GM21528 (cell line): Measurements from ENCODE around the gene G6PD.
A peak's percentile ranks its signal among the peaks of the same experiment; 100 is the strongest.
"Not testable (repeated sequence)": the region's sequence is repeated elsewhere in the genome, so short reads cannot be mapped to it uniquely, and the experiment has no call there.

Experiments used
- ATAC-seq: cut with Tn5 transposase; IDR thresholded peaks from one replicate; pipeline ENCODE4 v1.9.1; 2021; ENCODE audit warnings: mild to moderate bottlenecking, moderate library complexity; ENCODE audit not compliant: unreplicated experiment, low FRiP score

G6PD gene

DNA sequence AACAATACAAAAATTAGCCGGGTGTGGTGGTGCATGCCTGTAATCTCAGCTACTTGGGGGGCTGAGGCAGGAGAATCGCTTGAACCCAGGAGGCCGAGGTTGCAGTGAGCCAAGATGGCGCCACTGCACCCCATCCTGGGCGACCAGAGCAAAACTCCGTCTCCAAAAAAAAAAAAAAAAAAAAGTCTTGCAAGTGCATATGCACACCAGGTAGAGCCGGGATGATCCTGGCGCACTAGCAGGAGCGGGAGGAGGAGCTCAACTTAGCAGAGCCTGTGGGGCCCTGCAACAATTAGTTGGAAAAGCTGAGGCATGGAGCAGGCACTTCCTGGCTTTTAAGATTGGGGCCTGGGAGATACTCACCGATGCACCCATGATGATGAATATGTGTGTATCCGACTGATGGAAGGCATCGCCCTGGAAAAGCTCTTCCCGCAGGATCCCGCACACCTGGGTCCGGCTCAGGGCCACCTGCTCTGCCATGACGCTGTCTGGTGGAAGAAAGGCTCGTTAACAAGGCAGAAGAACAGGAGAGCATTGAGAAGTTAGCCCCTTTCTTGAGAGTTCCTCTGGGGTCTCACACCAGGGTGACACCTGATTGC, 872 bp downstream of the G6PD start:
- no peak for ATAC-seq

DNA sequence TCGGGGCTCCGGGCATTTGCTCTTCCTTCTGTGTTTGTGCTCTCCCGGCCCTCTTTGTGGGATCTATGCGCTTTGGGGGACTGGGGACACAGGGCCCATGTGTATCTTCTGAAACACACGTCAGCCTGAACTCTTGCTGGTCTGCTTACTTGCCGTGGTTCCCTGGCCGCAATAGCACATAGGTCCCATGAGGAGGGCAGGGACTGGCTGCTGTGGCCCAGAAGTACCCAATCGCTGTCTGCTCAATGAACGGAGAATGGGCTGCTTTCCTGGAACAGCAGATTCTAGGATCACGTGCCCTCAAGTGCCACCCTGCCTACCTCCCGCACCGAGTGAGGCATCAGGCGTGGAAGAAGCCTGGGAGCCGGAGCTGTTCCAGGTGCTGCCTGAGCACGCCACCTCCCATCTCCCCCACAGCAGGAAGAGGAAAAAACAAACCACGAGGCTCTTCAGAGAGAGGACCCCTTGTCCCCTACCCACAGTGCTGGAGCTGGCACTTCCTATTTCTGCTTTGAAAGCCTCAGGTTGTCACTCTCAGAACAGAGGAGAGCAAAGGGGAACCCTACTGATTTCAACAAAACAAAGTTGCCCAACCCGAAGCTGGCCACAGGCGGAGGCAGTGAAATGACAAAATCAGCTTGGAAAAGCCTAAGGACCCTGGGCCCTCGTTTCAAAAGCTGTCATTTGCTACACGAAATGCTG, 3.8 kb downstream of the G6PD start:
- ATAC-seq = no peak

DNA sequence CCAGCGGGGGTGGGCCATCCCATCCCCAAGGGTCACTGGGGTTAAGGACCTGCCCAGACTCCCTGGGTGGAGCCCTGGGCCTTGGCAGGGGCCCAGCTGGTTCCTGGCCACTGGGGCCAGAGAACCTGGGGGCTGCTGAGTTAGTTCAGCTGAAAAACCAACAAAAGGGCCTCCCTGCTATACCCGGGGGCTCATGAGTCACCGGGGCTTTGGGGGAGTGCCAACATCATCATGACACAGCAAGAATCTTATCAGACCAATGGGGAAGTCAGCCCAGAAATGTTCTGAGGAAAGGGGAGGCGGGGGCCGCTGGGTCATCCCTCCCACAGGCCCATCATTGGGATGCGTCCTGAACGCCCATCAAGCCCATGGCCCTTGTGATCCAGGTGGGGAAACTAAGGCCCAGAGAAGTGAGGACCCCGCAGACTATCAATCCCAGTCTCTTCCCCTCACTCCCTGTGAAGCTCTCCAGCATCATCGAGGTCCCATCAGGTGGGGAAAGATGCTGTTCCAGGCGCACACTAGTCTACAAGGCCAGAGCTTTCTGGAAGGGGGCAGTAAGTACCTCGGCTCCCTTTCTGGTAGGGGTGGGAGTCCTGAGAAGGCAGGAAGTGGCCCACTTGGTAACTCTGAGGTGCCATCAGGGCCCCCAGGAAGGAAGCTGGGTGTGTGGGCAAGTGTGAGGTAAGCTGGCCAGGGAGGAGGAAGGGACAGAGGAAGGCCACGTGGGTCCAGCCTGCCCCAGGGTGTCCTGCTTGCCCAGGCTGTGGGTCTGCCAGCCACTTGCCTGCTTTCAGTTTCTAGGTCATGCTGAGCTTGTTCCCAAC, 4.5 kb downstream of the G6PD start:
- ATAC-seq = no peak

GRCh38 chrX:154541589-154541895, 5.1 kb downstream of the G6PD start:
- ATAC-seq = no peak

DNA sequence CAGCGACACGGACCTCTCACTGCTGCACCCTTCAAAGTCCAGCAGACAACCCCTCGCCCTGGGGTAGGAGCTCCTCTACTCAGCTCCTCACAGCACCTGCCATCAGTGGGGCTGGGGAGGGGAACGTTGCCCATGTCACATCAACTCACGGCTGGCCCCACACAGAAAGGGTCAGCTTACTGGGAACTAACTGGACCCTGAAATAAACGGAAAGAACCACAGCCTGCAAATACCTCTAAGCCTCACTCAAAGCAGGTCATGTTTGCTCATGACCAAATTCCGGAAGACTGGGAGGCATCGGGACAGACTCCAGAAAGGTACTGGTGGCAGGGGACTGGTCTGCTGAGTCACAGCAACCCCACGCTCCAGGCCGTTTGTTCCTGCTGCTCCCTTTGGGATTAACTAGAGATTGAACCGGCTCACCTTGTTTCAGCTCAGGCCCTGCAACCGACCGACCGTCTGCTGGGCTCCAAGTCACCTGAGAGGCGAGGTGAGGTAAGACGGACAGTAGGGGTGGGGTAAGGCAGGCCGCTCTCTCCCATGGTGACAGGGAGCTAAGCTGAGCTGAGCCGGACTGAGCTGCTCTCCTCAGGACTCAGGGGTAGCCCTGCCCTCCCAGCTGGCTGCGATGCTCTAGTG, 5.6 kb downstream of the G6PD start:
- ATAC-seq = no peak

DNA sequence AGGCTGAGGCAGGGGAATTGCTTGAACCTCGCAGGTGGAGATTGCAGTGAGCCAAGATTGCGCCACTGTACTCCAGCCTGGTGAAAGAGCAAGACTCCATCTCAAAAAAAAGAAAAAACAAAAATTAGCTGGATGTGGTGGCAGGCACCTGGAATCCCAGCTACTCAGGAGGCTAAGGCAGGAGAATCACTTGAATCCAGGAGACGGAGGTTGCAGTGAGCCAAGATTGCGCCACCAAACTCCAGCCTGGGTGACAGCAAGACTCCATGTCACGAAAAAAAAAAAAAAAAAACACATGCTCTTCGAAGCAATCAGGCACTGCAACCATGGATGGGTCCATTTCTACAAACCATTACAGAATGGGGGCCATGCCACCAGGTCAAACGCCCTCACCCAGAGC, 6.3 kb downstream of the G6PD start:
- ATAC-seq = not testable (repeated sequence)

DNA sequence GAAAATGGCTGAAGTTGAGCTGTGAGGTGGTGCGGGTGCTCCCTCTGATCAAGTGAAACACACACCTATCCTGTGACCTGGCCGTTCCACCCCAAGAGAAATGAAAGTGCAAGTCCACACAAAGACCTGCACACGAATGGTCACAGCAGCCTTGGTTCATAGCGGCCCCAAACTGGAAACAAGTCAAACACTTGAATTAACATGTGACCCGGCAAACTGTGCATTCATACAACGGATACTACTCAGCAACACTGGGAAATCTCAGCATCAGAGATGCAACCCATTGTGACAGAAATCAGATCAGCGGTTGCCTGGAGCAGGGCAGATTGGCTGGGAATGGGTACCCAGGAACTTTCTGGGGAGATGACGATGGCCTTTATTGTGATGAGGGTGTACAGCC, 7.6 kb downstream of the G6PD start:
- no peak for ATAC-seq

- ATAC-seq = no peak
Observed at GRCh38 chrX:154535892-154536291, 10.8 kb downstream of the G6PD start.

GRCh38 chrX:154534526-154535322, 11.9 kb downstream of the G6PD start:
- ATAC-seq = peak; percentile 74

DNA sequence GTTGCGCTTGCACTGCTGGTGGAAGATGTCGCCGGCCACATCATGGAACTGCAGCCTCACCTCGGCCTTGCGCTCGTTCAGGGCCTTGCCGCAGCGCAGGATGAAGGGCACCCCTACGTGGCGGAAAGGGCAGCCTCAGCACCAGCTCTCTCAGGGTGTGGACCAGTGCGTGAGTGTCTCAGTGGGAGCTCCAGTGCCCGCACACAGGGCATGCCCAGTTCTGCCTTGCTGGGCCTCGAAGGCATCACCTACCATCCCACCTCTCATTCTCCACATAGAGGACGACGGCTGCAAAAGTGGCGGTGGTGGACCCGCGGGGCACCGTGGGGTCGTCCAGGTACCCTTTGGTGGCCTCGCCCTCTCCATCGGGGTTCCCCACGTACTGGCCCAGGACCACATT, 14.0 kb downstream of the G6PD start:
- ATAC-seq = no peak

DNA sequence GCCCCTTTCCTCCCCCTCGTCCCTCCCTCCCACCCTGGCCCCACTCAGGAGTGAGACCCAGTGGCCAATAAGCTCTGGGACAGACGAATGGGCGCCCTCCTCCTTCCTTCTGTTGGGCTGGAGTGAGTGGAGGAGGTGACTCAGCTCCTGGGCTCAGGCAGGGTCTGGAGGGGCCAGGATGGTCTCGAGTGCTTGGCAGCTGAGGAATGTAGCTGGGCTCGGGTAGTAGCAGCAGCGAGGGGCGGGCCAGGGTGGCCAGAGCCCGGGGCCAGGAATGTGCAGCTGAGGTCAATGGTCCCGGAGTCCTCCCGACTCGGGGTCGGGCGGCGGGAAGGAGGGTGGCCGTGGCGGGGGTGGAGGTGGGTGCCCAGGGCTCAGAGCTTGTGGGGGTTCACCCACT, 15.0 kb downstream of the G6PD start:
- no peak for ATAC-seq

DNA sequence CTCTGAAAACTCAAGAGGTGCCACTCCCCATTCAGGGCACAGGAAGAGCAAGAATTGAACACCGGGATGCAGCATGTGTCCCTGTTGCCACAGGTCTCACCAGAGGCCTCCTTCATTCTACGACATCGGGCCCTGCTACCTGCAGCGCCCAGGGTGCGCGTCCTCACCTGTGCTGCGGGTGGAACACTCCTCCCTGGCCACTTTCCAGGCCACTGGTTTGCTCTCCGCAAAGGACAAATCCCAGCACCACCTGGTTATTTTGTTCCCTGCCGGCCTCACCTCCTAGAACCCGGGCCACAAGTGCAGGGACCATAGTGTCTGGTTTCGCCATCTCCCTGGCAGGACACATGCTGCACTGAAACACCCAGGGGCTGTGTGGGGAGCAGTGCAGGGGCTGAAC, 16.4 kb downstream of the G6PD start:
- ATAC-seq = no peak

DNA sequence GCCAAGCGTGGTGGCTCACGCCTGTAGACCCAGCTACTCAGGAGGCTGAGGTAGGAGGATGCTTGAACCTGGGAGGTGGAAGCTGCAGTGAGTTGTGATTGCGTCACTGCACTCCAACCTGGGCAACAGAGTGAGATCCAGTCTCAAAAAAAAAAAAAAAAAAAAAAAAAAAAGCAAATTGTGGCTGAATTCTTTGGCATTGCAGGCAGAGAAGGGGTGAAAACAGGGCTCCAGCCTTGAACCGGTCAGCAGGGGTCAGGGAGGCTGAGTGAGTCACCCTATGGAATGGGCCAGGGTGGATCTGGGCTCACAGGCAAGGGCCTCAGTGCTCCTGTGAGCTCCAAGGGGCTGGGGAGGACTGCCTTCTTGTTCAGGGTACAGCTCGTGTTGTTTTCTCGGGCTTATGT, 17.4 kb downstream of the G6PD start:
- ATAC-seq = no peak

GRCh38 chrX:154526901-154527675, 19.6 kb downstream of the G6PD start:
- peak; percentile 61 for ATAC-seq

DNA sequence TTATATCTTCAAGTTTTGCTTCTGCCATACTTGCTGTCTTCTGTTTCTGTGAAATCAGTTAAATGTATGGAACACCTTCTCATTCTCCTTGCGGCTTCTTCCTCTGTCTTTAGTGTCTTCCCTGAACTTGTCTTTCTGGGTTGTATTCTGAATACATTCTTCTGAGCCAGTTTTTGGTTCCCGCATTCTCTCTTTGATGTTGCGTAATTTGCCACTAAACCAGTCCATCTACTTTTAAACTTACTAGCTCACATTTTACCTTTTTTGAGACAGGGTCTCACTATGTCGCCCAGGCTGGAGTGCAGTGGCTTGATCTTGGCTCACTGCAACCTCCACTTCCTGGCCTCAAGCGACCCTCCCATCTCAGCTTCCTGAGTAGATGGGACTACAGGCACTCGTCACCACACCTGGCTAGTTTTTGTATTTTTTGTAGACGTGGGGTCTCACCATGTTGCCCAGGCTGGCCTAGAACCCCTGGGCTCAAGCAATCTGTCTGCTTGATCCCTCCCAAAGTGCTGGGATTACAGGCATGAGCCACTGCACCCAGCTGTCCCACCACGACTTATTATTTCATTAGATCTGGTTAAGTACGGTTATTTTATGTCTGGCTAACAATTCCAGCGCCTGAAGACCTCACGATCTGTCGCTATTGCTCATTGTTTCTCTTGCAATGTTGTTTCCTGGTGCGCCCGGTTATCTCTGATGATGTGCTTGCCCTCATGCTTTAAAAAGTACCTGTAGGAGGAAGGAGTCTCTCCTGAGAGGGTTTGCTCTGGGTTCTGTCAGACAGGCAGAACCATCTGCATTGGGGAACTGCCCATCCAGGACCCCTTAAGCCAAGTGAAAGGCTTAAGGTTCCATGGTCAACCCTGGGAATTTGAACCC, 20.8 kb downstream of the G6PD start:
- no peak for ATAC-seq

GRCh38 chrX:154519389-154519788, 27.3 kb downstream of the G6PD start:
- ATAC-seq = no peak

GRCh38 chrX:154517101-154517781, 29.4 kb downstream of the G6PD start:
- ATAC-seq = no peak

- ATAC-seq = peak; percentile 4
Observed at GRCh38 chrX:154516656-154517100, 30.0 kb downstream of the G6PD start.
